DMS79 treated with DMSO at 0.1 percent for 48 hours (cell line): ENCODE results near the gene LRMDA.

ENCODE experiments used
- DNase-seq: peaks from one replicate; lab custom pipeline; 2025; lab: John Stamatoyannopoulos, UW

The LRMDA gene

GRCh38 chr10:75999001-75999400, 567.6 kb downstream of the LRMDA start:
- DNase-seq, result no peak

GRCh38 chr10:75999515-76000209, 568.2 kb downstream of the LRMDA start:
- no peak for DNase-seq

- DNase-seq, result no peak
Observed at GRCh38 chr10:76000550-76000949, 569.1 kb downstream of the LRMDA start.

GRCh38 chr10:76001019-76001418, 569.6 kb downstream of the LRMDA start:
- no peak for DNase-seq

- peak; percentile 6 for DNase-seq
Observed at GRCh38 chr10:76001461-76001860, 570.0 kb downstream of the LRMDA start.

- no peak for DNase-seq
Observed at GRCh38 chr10:76002262-76002854, 570.9 kb downstream of the LRMDA start.

GRCh38 chr10:76007667-76008181, 576.3 kb downstream of the LRMDA start:
- no peak for DNase-seq

GRCh38 chr10:76009531-76009930, 578.1 kb downstream of the LRMDA start:
- no peak for DNase-seq

- DNase-seq, result no peak
Observed at GRCh38 chr10:76010703-76011102, 579.3 kb downstream of the LRMDA start.

- no peak for DNase-seq
Observed at GRCh38 chr10:76012716-76013327, 581.4 kb downstream of the LRMDA start.

- no peak for DNase-seq
Observed at GRCh38 chr10:76015245-76015644, 583.8 kb downstream of the LRMDA start.

- no peak for DNase-seq
Observed at GRCh38 chr10:76017026-76017732, 585.8 kb downstream of the LRMDA start.

GRCh38 chr10:76017733-76018433, 586.5 kb downstream of the LRMDA start:
- DNase-seq, result no peak

- DNase-seq, result no peak
Observed at GRCh38 chr10:76020630-76021029, 589.2 kb downstream of the LRMDA start.

GRCh38 chr10:76021398-76021797, 590.0 kb downstream of the LRMDA start:
- no peak for DNase-seq

- no peak for DNase-seq
Observed at GRCh38 chr10:76022366-76022765, 590.9 kb downstream of the LRMDA start.

- no peak for DNase-seq
Observed at GRCh38 chr10:76023007-76023406, 591.6 kb downstream of the LRMDA start.

GRCh38 chr10:76024460-76025123, 593.2 kb downstream of the LRMDA start:
- DNase-seq, result no peak

- DNase-seq, result no peak
Observed at GRCh38 chr10:76025124-76025477, 593.7 kb downstream of the LRMDA start.

- no peak for DNase-seq
Observed at GRCh38 chr10:76026176-76026771, 594.9 kb downstream of the LRMDA start.

- no peak for DNase-seq
Observed at GRCh38 chr10:76026905-76027304, 595.5 kb downstream of the LRMDA start.
